Hypothalamus (tissue), 51 donors: ENCODE results near the gene USP36.
A peak's percentile ranks its signal among the peaks of the same experiment; 100 is the strongest.
"Not testable (repeated sequence)": the region's sequence is repeated elsewhere in the genome, so short reads cannot be mapped to it uniquely, and the experiment has no call there.

ENCODE experiments used
- DNase-seq, 51 donors: peaks; one replicate each; lab custom pipeline; 2025; lab: John Stamatoyannopoulos, UW

The USP36 gene

GRCh38 chr17:78777881-78778280, 62.7 kb downstream of the USP36 start:
- no peak for DNase-seq

GRCh38 chr17:78774956-78775571, 65.5 kb downstream of the USP36 start:
- no peak for DNase-seq

GRCh38 chr17:78774453-78774852, 66.2 kb downstream of the USP36 start:
- no peak for DNase-seq

DNA sequence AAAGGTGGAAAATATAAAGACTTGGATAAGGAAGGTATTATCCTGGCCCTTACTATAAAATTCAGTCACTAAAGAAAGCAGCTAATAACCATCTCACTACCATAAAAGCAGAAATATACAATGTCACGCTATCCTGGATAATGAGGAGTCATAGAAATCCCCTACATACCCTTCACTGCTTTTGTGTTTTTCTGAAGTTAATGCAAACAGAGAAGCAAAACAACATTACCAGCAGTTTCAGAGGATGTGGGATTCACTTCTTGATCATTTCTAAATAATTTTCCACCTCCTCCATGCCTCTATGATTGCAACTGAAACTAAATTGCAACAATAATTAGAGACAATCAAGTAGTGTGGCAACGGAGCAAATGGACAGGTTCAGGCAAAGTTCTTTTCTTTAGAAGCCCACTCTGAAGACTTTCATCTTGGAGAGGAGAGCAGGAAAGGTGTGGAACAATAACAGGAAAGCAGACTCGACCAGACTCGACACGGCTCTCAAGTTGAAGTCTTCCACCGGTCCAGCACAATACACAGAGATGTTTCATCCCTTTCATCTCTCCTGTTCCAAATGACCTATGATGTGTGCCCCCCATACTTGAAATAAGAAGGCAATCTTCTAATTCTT, 68.7 kb downstream of the USP36 start:
- DNase-seq: no peak

GRCh38 chr17:78769196-78769773, 71.3 kb downstream of the USP36 start:
- DNase-seq: no peak

DNA sequence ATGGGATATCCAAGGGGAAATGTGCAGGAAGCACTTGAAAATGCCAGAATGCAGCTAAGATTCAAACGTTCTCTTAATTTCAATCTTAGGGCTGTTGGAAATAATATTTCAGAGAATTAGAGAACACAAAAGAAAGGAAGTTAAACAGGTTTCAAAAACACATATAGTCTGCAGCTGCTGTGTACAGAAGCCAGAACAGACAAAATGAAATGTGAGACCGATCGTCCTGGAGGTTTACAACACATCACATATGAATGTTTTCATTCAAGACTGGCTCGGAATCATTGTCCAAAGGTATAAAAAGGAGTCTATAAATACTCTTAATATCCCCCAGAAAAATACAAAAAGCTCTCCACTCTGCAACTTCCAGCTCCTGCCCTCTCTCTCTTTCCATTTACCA, 72.8 kb downstream of the USP36 start:
- DNase-seq: no peak

GRCh38 chr17:78766743-78767294, 73.8 kb downstream of the USP36 start:
- DNase-seq: no peak

GRCh38 chr17:78766225-78766624, 74.4 kb downstream of the USP36 start:
- no peak for DNase-seq

GRCh38 chr17:78765821-78766220, 74.8 kb downstream of the USP36 start:
- no peak for DNase-seq

DNA sequence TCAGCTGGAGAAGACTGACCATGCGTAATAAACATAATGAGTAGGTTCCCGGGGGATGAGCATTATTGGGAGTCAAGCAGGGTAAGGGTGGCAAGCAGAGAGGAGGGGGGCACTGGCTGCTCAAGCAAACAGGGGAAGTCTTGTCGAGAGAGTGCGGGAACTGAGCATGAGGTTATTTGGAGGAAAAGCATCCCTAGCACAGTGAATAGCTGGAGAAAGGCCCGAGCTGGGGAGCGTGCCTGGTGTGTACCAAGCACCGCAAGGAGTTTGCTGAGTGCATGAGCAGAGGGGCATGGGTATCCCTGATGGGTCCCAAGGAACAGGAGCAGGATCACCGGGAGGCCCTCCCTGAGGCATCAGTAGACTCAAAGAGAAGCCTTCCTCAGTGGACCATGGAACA, 75.7 kb downstream of the USP36 start:
- DNase-seq: peak in 24 of 51 donors; percentile 20 to 67 (median 36)

DNA sequence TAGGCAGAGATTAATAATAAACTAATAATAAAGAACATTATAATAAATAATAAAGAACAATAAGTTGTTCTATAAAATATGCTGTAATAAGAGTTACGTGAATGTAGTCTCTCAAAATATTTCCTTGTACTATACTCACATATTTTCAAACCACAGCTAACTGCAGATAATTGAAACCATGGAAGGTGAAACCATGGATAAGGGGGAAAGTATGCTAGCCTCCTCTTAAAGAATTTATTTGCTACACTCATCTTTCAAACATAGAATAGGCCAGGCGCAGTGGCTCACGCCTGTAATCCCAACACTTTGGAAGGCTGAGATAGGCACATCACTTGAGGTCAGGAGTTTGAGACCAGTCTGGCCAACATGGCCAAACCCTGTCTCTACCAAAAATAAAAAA, 77.1 kb downstream of the USP36 start:
- DNase-seq: no peak

DNA sequence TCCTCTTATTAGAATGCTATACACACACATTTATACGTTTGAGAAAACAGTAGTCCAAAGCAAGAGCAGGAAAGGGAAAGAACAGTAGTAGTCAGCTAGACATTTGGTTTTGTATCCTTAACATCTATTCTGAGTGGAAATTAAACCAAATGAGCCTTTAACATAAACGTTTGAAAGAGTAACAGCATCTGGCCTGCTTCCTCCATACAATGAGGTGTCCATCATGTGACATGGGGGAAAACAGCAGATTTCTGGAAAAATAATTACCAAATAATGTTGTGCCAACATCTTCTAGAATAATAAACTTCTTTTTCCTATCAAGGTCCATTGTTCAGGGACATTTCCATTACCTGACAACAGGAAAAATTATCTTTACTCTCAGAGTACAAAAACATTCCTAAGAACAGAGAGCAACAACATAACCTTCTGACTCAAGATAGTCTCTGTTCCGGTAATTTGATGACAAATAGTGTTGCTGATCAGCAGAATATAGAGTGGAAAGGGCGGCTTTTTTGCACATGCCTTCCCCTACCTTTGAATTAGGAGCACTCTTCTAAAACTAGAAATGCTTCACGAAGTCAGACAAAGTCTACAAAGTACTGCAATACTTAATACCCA, 78.7 kb downstream of the USP36 start:
- no peak for DNase-seq

GRCh38 chr17:78759969-78760352, 80.7 kb downstream of the USP36 start:
- DNase-seq: no peak

DNA sequence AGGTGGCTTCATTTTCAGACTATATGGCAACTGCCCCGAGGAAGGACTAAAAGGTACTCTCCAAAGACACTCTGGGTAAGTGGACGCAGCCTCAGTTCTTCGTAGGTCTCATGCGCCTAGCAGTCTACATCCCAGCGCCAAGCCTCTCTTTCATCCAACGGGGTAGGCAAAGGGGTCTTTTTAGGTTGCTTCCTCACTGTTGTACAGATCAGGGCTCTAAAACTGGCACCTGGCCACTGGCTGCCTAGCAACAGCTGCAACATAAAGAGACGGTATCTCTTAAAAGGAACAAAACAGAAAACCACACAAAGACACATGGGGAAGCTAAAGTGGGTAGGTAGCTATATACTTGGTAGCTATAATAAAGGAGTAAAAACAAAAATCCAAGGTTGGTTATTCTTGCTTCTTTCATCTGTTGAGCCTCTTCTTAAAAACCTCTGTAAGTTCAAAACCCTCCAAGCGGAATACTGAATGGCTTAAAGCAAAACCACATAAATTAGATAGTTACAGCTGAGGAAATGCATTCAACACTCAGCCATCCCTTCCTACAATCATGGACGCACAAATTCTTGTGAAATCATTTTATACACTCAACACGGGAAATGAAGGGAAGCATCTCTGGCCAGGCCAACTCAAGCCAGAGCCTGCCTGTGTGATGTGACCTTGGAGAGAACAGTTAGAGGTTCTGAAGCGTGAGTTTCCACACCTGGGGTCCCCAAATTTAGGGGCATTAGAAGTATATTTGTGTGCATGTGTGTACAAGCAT, 81.2 kb downstream of the USP36 start:
- DNase-seq: peak in 6 of 51 donors; percentile 20 to 32 (median 22)

GRCh38 chr17:78753316-78754250, 87.0 kb downstream of the USP36 start:
- no peak for DNase-seq

DNA sequence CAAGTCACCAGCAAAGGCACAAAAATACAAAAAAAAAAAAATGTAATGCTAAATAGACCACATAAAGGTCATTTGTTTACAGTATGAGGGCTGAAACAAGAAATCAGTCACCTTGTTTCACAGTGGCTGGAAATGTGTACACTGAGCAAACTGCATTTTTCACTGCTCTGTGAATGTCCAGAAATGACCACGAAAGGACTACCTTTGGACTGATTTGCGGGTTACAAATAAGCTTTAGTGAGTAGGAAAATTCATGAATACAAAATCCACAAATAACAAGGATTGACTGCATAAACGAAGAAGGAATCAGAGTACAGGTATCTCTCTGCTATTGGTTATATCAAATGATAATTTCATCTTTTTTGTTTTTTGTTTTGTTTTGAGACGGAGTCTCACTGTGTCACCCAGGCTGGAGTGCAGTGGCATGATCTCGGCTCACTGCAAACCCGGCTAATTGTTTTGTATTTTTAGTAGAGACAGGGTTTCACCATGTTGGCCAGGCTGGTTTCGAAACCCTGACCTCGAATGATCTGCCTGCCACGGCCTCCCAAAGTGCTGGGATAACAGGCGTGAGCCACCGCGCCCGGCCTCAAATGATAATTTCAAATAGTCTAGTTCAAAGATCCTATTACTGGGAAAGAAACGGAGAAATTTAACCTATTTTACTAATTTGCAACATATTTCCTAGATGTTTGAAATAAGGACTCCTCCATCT, 89.0 kb downstream of the USP36 start:
- DNase-seq: no peak

DNA sequence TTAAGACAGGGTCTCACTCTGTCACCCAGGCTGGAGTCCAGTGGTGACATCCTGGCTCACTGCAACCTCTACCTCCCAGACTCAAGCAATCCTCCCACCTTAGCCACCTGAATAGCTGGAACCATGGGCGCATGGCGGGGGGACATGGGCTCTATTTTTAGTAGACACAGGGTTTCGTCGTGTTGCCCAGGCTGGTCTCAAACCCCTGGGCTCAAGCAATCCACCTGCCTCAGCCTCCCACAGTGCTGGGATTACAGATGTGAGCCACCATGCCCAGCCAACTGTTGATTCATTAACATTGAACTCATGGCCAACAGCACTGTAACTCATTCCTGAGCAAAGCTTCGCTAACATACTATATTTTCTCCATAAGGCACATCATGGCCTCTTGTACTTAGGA, 89.6 kb downstream of the USP36 start:
- DNase-seq: not testable (repeated sequence)

DNA sequence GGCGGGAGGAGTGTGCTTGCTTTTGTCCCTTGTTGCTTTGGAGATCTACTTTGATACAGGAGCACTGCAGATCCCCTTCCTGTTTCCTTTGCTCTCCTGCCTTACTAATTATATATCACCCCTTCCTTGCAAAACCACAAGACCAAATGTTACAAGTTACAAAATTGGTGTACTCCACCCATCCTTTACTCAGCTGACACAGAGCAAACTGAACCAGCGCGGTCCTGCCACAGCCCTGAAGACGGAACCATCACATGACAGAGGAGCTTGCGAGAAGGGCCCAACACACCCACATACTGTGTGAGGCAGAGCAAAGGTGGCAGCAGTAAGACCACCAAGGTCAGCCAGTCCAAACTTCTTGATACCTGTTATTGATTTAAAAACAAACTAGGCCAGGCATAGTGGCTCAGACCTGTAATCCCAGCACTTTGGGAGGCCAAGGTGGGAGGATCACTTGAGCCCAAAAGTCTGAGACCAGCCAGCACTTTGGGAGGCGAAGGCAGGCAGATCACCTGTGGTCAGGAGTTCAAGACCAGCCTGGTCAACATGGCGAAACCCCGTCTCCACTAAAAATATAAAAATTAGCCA, 91.8 kb downstream of the USP36 start:
- peak in 6 of 51 donors; percentile 9 to 24 (median 14) for DNase-seq
